Skeletal muscle cell (primary cell): ENCODE measurements around the gene LTF.
A peak's percentile ranks its signal among the peaks of the same experiment; 100 is the strongest.
"Not testable (repeated sequence)": the region's sequence is repeated elsewhere in the genome, so short reads cannot be mapped to it uniquely, and the experiment has no call there.

Experiments
- DNase-seq: peaks from one replicate; pipeline ENCODE4 v3.0.0-alpha.2; 2010; ENCODE audit warnings: low read depth
- H3K4me3 ChIP-seq: 2 replicates; pipeline ENCODE4 v1.5.1; 2011; ENCODE audit warnings: low read depth, mild to moderate bottlenecking, control low read depth, low read length, moderate library complexity

The LTF gene

GRCh38 chr3:46400846-46401245, 63.9 kb downstream of the LTF start:
- DNase-seq = no peak
- H3K4me3 ChIP-seq = no peak overlapping the region

- peak; percentile 31 for DNase-seq
- no peak overlapping the region for H3K4me3 ChIP-seq
Measured at GRCh38 chr3:46400000-46400734, 64.5 kb downstream of the LTF start.

GRCh38 chr3:46399557-46399956, 65.1 kb downstream of the LTF start:
- no peak overlapping the region for H3K4me3 ChIP-seq
- no peak for DNase-seq

DNA sequence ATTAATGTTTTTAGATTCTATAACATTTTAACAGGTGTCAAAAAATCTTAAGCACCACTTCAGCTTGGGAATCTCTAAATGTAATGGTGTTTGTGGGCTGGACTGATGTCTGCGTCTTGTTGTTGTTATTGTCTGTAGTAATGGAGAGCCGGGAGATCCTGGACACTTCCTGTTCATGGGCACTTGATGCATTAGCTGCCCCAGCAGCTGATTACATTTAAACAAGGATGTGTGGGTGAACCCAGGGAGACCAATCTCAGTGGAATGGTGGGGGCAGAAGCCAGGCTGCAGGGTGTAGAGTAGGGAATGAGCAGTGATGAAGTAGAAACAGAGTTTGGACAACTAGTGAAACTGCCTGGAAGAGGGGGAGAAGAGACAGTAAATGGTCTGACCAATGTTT, 65.6 kb downstream of the LTF start:
- no peak overlapping the region for H3K4me3 ChIP-seq
- DNase-seq = no peak

- H3K4me3 ChIP-seq = no peak overlapping the region
- DNase-seq = no peak
Measured at GRCh38 chr3:46398186-46398955, 66.3 kb downstream of the LTF start.

DNA sequence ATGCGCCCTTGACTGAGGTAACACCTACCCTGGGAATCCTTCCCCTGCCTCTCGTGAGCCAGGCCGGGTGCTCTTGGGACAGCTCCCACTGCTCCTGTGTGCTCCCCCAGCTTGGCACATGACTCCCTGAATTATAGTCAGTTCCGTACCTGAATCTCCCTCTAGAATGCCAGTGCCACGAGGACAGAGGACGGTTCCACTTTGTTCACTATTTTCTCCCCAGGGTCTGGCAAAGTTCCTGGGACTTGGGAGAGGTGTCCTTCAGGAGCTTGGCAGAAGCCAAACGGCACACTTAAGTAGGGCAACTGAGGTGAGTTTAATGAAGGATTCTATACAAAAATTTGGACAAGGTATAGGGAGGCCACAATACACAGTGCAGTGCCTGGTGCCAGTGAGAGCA, 67.6 kb downstream of the LTF start:
- DNase-seq = no peak
- H3K4me3 ChIP-seq = no peak overlapping the region

GRCh38 chr3:46395766-46396530, 68.8 kb downstream of the LTF start:
- DNase-seq = no peak
- no peak overlapping the region for H3K4me3 ChIP-seq

GRCh38 chr3:46395210-46395661, 69.5 kb downstream of the LTF start:
- H3K4me3 ChIP-seq = no peak overlapping the region
- DNase-seq = no peak

- DNase-seq = no peak
Measured at GRCh38 chr3:46393554-46394434, 70.9 kb downstream of the LTF start.

DNA sequence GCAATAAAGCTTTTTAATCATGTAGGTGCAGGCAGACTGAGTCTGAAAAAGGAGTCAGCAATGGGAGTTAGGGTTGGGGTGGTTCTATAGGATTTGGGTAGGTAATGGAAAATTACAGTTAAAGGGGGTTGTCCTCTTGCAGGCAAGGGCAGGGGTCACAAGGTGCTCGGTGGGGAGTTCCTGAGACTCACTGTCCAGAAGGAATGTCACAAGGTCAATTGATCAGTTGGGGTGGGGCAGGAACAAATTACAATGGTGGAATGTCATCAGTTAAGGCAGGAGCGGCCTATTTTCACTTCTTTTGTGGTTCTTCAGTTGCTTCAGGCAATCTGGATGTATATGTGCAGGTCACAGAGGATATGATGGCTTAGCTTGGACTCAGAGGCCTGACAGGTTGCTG, 71.7 kb downstream of the LTF start:
- H3K4me3 ChIP-seq = no peak overlapping the region
- DNase-seq = no peak

More at GRCh38 chr3:46393554-46394434, 70.9 kb downstream of the LTF start:
- H3K4me3 ChIP-seq = no peak overlapping the region

DNA sequence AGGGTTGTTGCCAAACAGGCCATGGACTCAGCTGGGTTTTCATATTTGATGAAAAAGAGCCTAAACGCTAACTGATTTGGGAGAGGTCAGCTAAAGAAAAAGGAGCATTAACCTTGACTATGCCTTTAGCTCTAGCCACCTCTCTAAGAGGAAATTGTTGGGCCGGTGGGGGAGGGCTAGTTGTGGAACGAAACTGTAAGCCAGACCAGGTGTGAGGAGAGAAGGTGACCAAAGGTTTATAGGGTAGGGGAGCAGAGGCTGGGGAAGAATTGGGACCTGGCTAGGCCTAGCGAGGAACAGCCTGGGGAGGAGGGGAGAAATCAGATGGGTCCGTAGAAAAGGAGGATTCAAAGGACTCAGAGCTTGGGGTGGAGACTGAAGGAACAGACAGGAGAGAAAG, 73.2 kb downstream of the LTF start:
- DNase-seq, H3K4me3 ChIP-seq: not testable (repeated sequence)

GRCh38 chr3:46389306-46389705, 75.4 kb downstream of the LTF start:
- H3K4me3 ChIP-seq = no peak overlapping the region

GRCh38 chr3:46388847-46389246, 75.9 kb downstream of the LTF start:
- not testable (repeated sequence) for H3K4me3 ChIP-seq, DNase-seq

More at GRCh38 chr3:46389306-46389705, 75.4 kb downstream of the LTF start:
- DNase-seq = no peak

DNA sequence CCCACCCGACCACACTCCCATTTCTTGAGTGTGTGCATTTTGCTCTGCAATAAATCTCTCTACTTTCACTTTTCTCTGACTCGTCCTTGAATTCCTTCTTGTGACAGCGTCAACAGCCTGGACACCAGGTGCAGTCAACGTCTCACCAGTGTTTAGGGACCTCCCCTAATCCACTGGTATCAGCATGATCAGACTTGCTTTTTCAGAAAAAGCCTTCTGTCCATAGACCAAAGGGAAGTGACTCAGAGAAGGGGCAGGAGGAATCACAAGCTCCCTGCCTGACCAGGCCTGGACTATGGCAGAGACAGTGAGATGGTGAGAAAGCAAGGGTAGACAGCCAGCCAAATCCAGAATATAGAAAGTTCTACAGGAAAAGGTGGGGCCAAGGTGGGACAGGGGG, 78.5 kb downstream of the LTF start:
- DNase-seq = no peak
- H3K4me3 ChIP-seq = no peak overlapping the region
